Measurements from ENCODE around the gene RRAS2. TPM values are rescaled to one million over a fixed set of nuclear protein-coding genes. Genes with fewer than 3 reads are reported as not detected.

The RRAS2 gene
- total and polyA plus RNA-seq, 2 of the 4 experiments (the other 2 are of a cell fraction): 85.5 to 106 TPM

DNA sequence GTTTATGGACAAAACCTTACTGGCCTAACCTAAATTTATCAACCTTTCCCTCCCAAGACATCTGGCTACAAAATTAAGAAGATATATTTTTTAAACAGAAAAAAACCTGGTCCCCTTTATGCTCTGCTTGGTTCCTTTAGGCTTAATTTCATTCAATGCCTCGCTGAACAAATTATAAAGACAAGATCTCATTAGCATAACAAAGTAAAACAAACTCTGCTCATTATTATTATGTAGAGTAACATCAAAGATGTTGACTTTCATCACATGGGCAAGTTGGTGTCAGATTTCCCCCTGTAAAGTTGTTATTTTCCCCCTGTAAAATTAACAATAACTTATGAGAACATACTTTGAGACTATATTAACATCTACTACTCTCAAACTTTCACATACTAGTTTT is 11.0 kb downstream of the RRAS2 start:
- no peaks in the 10 kb centered on the region for H3K9me3 ChIP-seq (ENCODE audit: control insufficient read depth, insufficient read depth, low read length)
- no peak overlapping the region for H3K23ac ChIP-seq (ENCODE audit: low read depth, low read length)
- WGBS, 2 experiments (ENCODE audit: extremely low coverage in 2 of 2, insufficient read length in 1 of 2): no CpG with 5 or more reads among the region's 1 CpG
- H3K27me3 ChIP-seq (ENCODE audit: control insufficient read depth, insufficient read depth, low read length): no peaks in the 10 kb centered on the region
- peaks cover 5 to 53% of the 10 kb centered on the region in 2 experiments for H3K79me1 ChIP-seq (ENCODE audit: low read depth in 1 of 2, low read length in 2 of 2)
- DNase-seq (no peak), ATAC-seq (ENCODE audit: low read depth) (no peak)
- no peak overlapping the region for H3K9ac ChIP-seq (ENCODE audit: low read depth, low read length)
- peaks cover 2% of the 10 kb centered on the region; the same call in 1 of the 2 replicates for H3K4me1 ChIP-seq (ENCODE audit: control insufficient read depth, insufficient read depth, low read length)
- in situ Hi-C loops (cut with MboI; ENCODE audit: low sequenced_read_pairs): no loop called here
- H2BK15ac ChIP-seq (ENCODE audit: low read depth, low read length): no peak overlapping the region
- no peak overlapping the region for H2AFZ ChIP-seq (replicated peaks; ENCODE audit: low read length, poor library complexity)
- peaks cover 48% of the 10 kb centered on the region for H4K20me1 ChIP-seq (ENCODE audit: insufficient read depth, low read length)
- no peak overlapping the region for H3K56ac ChIP-seq (ENCODE audit: extremely low read depth, insufficient read depth, low read length)
- no peak overlapping the region for H4K8ac ChIP-seq (ENCODE audit: low read depth in 2 of 2, low read length in 2 of 2)
- H3K4me3 ChIP-seq (ENCODE audit: insufficient read depth, low read depth, low read length): no peak overlapping the region
- dilution Hi-C loops (cut with HindIII; ENCODE audit: low sequenced_read_pairs, unreplicated experiment): no loop called here
- H4K5ac ChIP-seq (ENCODE audit: low read depth, low read length): no peak overlapping the region
- H2AK5ac ChIP-seq (ENCODE audit: low read depth, low read length): no peak overlapping the region
- H3K27ac ChIP-seq (ENCODE audit: insufficient read depth, low read length): no peak overlapping the region
- H2BK120ac ChIP-seq (ENCODE audit: low read depth, low read length): no peak overlapping the region
- H3K36me3 ChIP-seq (ENCODE audit: control insufficient read depth, insufficient read depth, low read length): peaks cover 3% of the 10 kb centered on the region; the same call in 1 of the 2 replicates
- no peaks in the 10 kb centered on the region; the same call in 1 of the 2 replicates for H3K9me1 ChIP-seq (ENCODE audit: insufficient read depth, low read length)
- no peak overlapping the region for H2BK5ac ChIP-seq (ENCODE audit: low read depth, low read length, poor library complexity, severe bottlenecking)
- TF ChIP-seq, protein P1, sequence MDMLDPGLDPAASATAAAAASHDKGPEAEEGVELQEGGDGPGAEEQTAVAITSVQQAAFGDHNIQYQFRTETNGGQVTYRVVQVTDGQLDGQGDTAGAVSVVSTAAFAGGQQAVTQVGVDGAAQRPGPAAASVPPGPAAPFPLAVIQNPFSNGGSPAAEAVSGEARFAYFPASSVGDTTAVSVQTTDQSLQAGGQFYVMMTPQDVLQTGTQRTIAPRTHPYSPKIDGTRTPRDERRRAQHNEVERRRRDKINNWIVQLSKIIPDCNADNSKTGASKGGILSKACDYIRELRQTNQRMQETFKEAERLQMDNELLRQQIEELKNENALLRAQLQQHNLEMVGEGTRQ (IDR thresholded peaks at IDR 0.05; ENCODE audit: low read depth, low read length): no peak
- no peak for TF ChIP-seq ELK1 (IDR thresholded peaks at IDR 0.05; ENCODE audit: borderline replicate concordance, low read depth, low read length)
- TF ChIP-seq FOS (IDR thresholded peaks at IDR 0.05; ENCODE audit: low read depth, low read length): no peak
- TF ChIP-seq MAZ (IDR thresholded peaks at IDR 0.05; ENCODE audit: borderline replicate concordance, low read depth, low read length): no peak
- no peak for TF ChIP-seq CHD1 (IDR thresholded peaks at IDR 0.05; ENCODE audit: low read depth, low read length)
- TF ChIP-seq POLR2A (IDR thresholded peaks at IDR 0.05; ENCODE audit: low read depth, low read length): no peak
- no peak for TF ChIP-seq MXI1 (IDR thresholded peaks at IDR 0.05; ENCODE audit: borderline replicate concordance, low read depth, low read length)
- TF ChIP-seq MAFK (IDR thresholded peaks at IDR 0.05; ENCODE audit: low read depth, low read length): no peak
- no peak for TF ChIP-seq CEBPB (IDR thresholded peaks at IDR 0.05; ENCODE audit: low read depth, low read length)
- TF ChIP-seq, protein P2, sequence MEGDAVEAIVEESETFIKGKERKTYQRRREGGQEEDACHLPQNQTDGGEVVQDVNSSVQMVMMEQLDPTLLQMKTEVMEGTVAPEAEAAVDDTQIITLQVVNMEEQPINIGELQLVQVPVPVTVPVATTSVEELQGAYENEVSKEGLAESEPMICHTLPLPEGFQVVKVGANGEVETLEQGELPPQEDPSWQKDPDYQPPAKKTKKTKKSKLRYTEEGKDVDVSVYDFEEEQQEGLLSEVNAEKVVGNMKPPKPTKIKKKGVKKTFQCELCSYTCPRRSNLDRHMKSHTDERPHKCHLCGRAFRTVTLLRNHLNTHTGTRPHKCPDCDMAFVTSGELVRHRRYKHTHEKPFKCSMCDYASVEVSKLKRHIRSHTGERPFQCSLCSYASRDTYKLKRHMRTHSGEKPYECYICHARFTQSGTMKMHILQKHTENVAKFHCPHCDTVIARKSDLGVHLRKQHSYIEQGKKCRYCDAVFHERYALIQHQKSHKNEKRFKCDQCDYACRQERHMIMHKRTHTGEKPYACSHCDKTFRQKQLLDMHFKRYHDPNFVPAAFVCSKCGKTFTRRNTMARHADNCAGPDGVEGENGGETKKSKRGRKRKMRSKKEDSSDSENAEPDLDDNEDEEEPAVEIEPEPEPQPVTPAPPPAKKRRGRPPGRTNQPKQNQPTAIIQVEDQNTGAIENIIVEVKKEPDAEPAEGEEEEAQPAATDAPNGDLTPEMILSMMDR (conservative IDR thresholded peaks at IDR 0.05; ENCODE audit: low read depth, low read length): no peak
- TF ChIP-seq SMC3 (IDR thresholded peaks at IDR 0.05; ENCODE audit: low read depth, low read length): no peak
- ChIA-PET POLR2A (ENCODE audit: unreplicated experiment) (no interaction called here), CTCF (no interaction called here)
- no peak overlapping the region for H3K18ac ChIP-seq (ENCODE audit: low read depth, low read length)
- no peak overlapping the region for H2AK9ac ChIP-seq (replicated peaks; ENCODE audit: low read depth, low read length, poor library complexity)
- no TSS peak for BruUV-seq (replicated peaks)
- H3K4ac ChIP-seq (ENCODE audit: low read depth, low read length): no peak overlapping the region
- intact Hi-C loops (cut with micrococcal nuclease): no loop called here
- H4K91ac ChIP-seq (ENCODE audit: insufficient read depth, low read depth, low read length): no peak overlapping the region
- H3K4me2 ChIP-seq (ENCODE audit: low read depth, low read length): no peak overlapping the region
- no peak overlapping the region for H2BK20ac ChIP-seq (ENCODE audit: low read depth, low read length)
- H3K14ac ChIP-seq (replicated peaks; ENCODE audit: low read depth, low read length): no peak overlapping the region
